ENCODE measurements around the gene COX6B2.

- TF ChIP-seq POLR2AphosphoS5 (IDR thresholded peaks at IDR 0.05; ENCODE audit: low read depth, low read length) (no peak), REST (IDR thresholded peaks at IDR 0.05; ENCODE audit: insufficient read depth in 1 of 2, low read depth in 2 of 2, low read length in 1 of 2) (no peak)
Observed at GRCh38 chr19:55302318-55302703, 52.2 kb downstream of the COX6B2 start.

All from Panc1 (cell line).